ENCODE results near the gene SPATA6L.

DNA sequence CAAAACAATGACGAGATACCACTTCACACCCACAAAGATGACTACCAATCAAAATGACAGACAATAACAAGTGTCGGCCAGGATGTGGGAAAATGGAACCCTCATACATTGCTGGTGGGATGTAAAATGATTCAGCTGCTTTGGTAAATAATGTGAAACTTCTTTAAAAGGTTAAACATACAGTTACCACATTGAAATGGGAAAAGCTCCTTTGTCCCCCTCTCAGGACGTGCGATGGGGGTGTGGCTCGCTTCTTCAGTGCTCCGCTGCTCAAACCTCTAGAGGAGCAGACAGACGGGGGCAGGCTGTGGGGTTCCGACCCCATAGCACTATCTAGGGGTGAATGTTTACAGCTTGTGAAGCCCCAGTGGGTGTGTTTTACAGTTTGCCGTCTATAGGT is 12.2 kb downstream of the SPATA6L start:
- TF ChIP-seq, protein P1, sequence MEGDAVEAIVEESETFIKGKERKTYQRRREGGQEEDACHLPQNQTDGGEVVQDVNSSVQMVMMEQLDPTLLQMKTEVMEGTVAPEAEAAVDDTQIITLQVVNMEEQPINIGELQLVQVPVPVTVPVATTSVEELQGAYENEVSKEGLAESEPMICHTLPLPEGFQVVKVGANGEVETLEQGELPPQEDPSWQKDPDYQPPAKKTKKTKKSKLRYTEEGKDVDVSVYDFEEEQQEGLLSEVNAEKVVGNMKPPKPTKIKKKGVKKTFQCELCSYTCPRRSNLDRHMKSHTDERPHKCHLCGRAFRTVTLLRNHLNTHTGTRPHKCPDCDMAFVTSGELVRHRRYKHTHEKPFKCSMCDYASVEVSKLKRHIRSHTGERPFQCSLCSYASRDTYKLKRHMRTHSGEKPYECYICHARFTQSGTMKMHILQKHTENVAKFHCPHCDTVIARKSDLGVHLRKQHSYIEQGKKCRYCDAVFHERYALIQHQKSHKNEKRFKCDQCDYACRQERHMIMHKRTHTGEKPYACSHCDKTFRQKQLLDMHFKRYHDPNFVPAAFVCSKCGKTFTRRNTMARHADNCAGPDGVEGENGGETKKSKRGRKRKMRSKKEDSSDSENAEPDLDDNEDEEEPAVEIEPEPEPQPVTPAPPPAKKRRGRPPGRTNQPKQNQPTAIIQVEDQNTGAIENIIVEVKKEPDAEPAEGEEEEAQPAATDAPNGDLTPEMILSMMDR (IDR thresholded peaks at IDR 0.05), result no peak
- TF ChIP-seq POLR2A (IDR thresholded peaks at IDR 0.05), result no peak

Measured in lower leg skin (tissue), 3 donors.